Keratinocyte (primary cell): ENCODE data around the gene IGF1R. TPM values are rescaled to one million over a fixed set of nuclear protein-coding genes. Genes with fewer than 3 reads are reported as not detected.

Experiments used
- DNase-seq: peaks from one replicate; pipeline ENCODE4 v3.0.0-alpha.2; 2011; ENCODE audit warnings: low read depth, missing footprints, low spot score
- FAIRE-seq: peaks from 2 replicates; lab custom pipeline; 2011; peaks lifted over from hg19 to GRCh38; lab: Jason Lieb, UNC
- H2AFZ ChIP-seq: 2 replicates; pipeline ENCODE4 v1.6.0; 2012; ENCODE audit warnings: low read length, control low read depth, inconsistent platforms; ENCODE audit not compliant: control insufficient read depth
- H3K27ac ChIP-seq: 2 replicates; pipeline ENCODE4 v1.5.1; 2011; ENCODE audit warnings: low read length; ENCODE audit not compliant: control insufficient read depth, insufficient read depth
- H3K27me3 ChIP-seq: 3 replicates; pipeline ENCODE4 v1.6.0; 2011; ENCODE audit warnings: low read length; ENCODE audit not compliant: control insufficient read depth, insufficient read depth; ENCODE audit errors: extremely low read depth
- H3K36me3 ChIP-seq, 2 experiments: 2 replicates in 1 of 2; 3 replicates in 1 of 2; pipeline ENCODE4 v1.5.1; 2011; ENCODE audit warnings: low read length in 2 of 2, mild to moderate bottlenecking in 1 of 2; ENCODE audit not compliant: control insufficient read depth in 2 of 2, insufficient read depth in 2 of 2; ENCODE audit errors: extremely low read depth in 1 of 2
- H3K4me1 ChIP-seq: 3 replicates; pipeline ENCODE4 v1.5.1; 2011; ENCODE audit warnings: low read length; ENCODE audit not compliant: control insufficient read depth, insufficient read depth; ENCODE audit errors: extremely low read depth
- H3K4me2 ChIP-seq: 3 replicates; pipeline ENCODE4 v1.6.0; 2011; ENCODE audit warnings: low read depth, low read length; ENCODE audit not compliant: control insufficient read depth, insufficient read depth; ENCODE audit errors: extremely low read depth
- H3K4me3 ChIP-seq, 3 experiments: fragments of 200-600 bp in 1 of 3; sonication (generic) in 1 of 3; 2 replicates in 2 of 3; 3 replicates in 1 of 3; pipeline ENCODE4 v1.5.1; 2011 to 2016; ENCODE audit warnings: low read length in 3 of 3, mild to moderate bottlenecking in 3 of 3, control low read depth in 2 of 3, inconsistent platforms in 1 of 3, low read depth in 1 of 3, mixed read lengths in 1 of 3, mixed run types in 1 of 3, moderate library complexity in 1 of 3; ENCODE audit not compliant: control insufficient read depth in 2 of 3, insufficient read depth in 2 of 3; ENCODE audit errors: extremely low read depth in 1 of 3
- H3K79me2 ChIP-seq: 2 replicates; pipeline ENCODE4 v1.6.0; 2012; ENCODE audit warnings: low read length; ENCODE audit not compliant: control insufficient read depth, insufficient read depth
- H3K9ac ChIP-seq: 3 replicates; pipeline ENCODE4 v1.6.0; 2011; ENCODE audit warnings: low read length; ENCODE audit not compliant: control insufficient read depth, insufficient read depth; ENCODE audit errors: extremely low read depth
- H3K9me1 ChIP-seq: 3 replicates; pipeline ENCODE4 v1.6.0; 2011; ENCODE audit warnings: low read length; ENCODE audit not compliant: control insufficient read depth, insufficient read depth; ENCODE audit errors: extremely low read depth
- H3K9me3 ChIP-seq: 2 replicates; pipeline ENCODE4 v1.5.1; 2012; ENCODE audit warnings: low read depth, low read length; ENCODE audit not compliant: control insufficient read depth
- H4K20me1 ChIP-seq: 3 replicates; pipeline ENCODE4 v1.6.0; 2011; ENCODE audit warnings: low read length; ENCODE audit not compliant: control insufficient read depth, insufficient read depth; ENCODE audit errors: extremely low read depth
- EZH2 ChIP-seq: IDR thresholded peaks from one replicate; pipeline ENCODE4 v1.6.1; 2012; ENCODE audit warnings: inconsistent platforms, mild to moderate bottlenecking, low read length, moderate library complexity
- dilution Hi-C: fragments of 300-500 bp; cut with MboI; formaldehyde crosslinking; loops from one replicate; pipeline ENCODE4 v1.7.0; 2020; ENCODE audit warnings: low sequenced_read_pairs; ENCODE audit not compliant: extremely low pct_ligation_motif_present
- polyA plus RNA-seq, 5 experiments: library from polyadenylated mRNA; depleted of rRNA in 3 of 5; stranded (reverse) in 3 of 5; stranded (forward) in 1 of 5; unstranded in 1 of 5; fragments of >200 nt; gene quantifications; 1 replicate in 1 of 5; 2 replicates in 3 of 5; 3 replicates in 1 of 5; pipeline versions ENCODE4 v1.2.1 to v1.2.3, GENCODE V29; 2011 to 2012; ENCODE audit warnings: missing spikeins in 2 of 5, low read depth in 1 of 5, low replicate concordance in 1 of 5
- TF ChIP-seq, protein P1 (sequence below), 3 experiments: IDR thresholded peaks in 1 of 3; conservative IDR thresholded peaks in 1 of 3; optimal IDR thresholded peaks in 1 of 3; 2 replicates in 2 of 3; 3 replicates in 1 of 3; pipeline versions ENCODE3 to v1.5.1; 2011; ENCODE audit warnings: low read length in 3 of 3, mild to moderate bottlenecking in 3 of 3, moderate library complexity in 2 of 3, control low read depth in 1 of 3, inconsistent platforms in 1 of 3; ENCODE audit not compliant: insufficient read depth in 2 of 3; ENCODE audit errors: extremely low read depth in 1 of 3

IGF1R gene
- polyA plus RNA-seq, 1 donor (not counting 4 experiments of a cell fraction or from before 2014, with no cell fraction given) = 14.5 TPM

DNA sequence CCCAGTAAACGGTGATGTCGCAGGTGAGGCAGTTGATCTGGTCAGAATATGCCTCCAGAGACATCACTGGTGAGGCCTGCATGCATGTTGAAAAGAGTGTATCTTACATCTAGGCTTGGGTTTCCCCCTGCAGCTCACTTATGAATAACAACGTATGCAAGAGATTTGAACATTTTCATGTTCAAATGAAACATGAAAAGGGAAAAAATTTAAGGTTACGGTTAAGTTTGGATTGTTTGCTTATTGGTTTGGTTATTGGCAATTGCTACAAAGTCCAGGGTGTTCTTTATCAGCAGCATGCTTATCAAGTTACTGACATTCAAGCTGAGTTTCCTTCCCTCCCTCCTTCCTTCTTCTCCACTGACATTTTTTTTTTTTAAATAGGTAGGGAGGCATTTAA is 123.2 kb downstream of the IGF1R start:
- no peak overlapping the region for H2AFZ ChIP-seq
- peaks cover 32% of the 10 kb centered on the region for H3K4me1 ChIP-seq
- DNase-seq = no peak
- no peak for FAIRE-seq
- no peaks in the 10 kb centered on the region for H3K9me1 ChIP-seq
- H3K4me3 ChIP-seq = no peak overlapping the region
- no peak overlapping the region for H3K27ac ChIP-seq
- no peaks in the 10 kb centered on the region for H4K20me1 ChIP-seq
- no peaks in the 10 kb centered on the region for H3K36me3 ChIP-seq
- H3K9ac ChIP-seq = no peak overlapping the region
- H3K9me3 ChIP-seq = no peaks in the 10 kb centered on the region
- peaks cover 86% of the 10 kb centered on the region for H3K79me2 ChIP-seq
- TF ChIP-seq EZH2 = no peak
- TF ChIP-seq, protein P1, sequence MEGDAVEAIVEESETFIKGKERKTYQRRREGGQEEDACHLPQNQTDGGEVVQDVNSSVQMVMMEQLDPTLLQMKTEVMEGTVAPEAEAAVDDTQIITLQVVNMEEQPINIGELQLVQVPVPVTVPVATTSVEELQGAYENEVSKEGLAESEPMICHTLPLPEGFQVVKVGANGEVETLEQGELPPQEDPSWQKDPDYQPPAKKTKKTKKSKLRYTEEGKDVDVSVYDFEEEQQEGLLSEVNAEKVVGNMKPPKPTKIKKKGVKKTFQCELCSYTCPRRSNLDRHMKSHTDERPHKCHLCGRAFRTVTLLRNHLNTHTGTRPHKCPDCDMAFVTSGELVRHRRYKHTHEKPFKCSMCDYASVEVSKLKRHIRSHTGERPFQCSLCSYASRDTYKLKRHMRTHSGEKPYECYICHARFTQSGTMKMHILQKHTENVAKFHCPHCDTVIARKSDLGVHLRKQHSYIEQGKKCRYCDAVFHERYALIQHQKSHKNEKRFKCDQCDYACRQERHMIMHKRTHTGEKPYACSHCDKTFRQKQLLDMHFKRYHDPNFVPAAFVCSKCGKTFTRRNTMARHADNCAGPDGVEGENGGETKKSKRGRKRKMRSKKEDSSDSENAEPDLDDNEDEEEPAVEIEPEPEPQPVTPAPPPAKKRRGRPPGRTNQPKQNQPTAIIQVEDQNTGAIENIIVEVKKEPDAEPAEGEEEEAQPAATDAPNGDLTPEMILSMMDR (optimal IDR thresholded peaks at IDR 0.05 in 1 of 3, IDR thresholded peaks at IDR 0.05 in 1 of 3, conservative IDR thresholded peaks at IDR 0.05 in 1 of 3; ENCODE audit: extremely low read depth in 1 of 3, insufficient read depth in 2 of 3, low read length in 3 of 3) = no peak
- H3K27me3 ChIP-seq = no peaks in the 10 kb centered on the region
- dilution Hi-C loops = no loop called here
- H3K4me2 ChIP-seq = no peak overlapping the region

DNA sequence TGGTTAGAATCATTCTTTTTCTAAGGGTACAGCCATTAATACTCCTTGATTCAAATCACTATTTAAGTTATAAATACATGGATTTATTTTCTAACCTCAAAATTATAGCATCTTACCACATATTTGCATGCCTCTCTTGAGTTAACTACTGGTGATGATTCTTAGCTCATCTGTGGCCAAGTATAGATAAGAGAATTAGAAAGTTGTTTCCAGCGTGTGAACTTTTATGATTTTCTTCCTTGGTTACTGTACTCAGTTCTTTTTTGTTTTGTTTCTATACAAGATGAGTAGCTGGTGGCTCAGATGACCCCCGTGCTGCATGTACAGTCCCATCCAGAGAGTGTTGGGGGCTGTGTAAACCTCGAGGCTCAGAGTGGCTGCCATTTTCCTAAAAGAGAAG is 124.6 kb downstream of the IGF1R start:
- no peaks in the 10 kb centered on the region for H3K36me3 ChIP-seq
- dilution Hi-C loops = no loop called here
- H3K4me1 ChIP-seq = peaks cover 34% of the 10 kb centered on the region
- no peak overlapping the region for H3K9ac ChIP-seq
- no peaks in the 10 kb centered on the region for H3K9me3 ChIP-seq
- H3K4me2 ChIP-seq = no peak overlapping the region
- H3K27ac ChIP-seq = no peak overlapping the region
- no peak overlapping the region for H2AFZ ChIP-seq
- no peaks in the 10 kb centered on the region for H4K20me1 ChIP-seq
- TF ChIP-seq EZH2 = no peak
- TF ChIP-seq, protein P1 (optimal IDR thresholded peaks at IDR 0.05 in 1 of 3, IDR thresholded peaks at IDR 0.05 in 1 of 3, conservative IDR thresholded peaks at IDR 0.05 in 1 of 3; ENCODE audit: extremely low read depth in 1 of 3, insufficient read depth in 2 of 3, low read length in 3 of 3) = no peak
- H3K4me3 ChIP-seq = no peak overlapping the region
- FAIRE-seq (no peak), DNase-seq (no peak)
- no peaks in the 10 kb centered on the region for H3K27me3 ChIP-seq
- peaks cover 87% of the 10 kb centered on the region for H3K79me2 ChIP-seq
- no peaks in the 10 kb centered on the region for H3K9me1 ChIP-seq
